ENCODE data around the gene SPNS3.

GRCh38 chr17:4445731-4446130 lies 12.0 kb downstream of the SPNS3 start:
- TF ChIP-seq CTCF (tag by site-specific recombination; IDR thresholded peaks at IDR 0.05) (no peak), PRDM2 (tag by site-specific recombination; IDR thresholded peaks at IDR 0.05; ENCODE audit: borderline replicate concordance) (no peak), ZSCAN23 (tag by site-specific recombination; IDR thresholded peaks at IDR 0.05) (no peak), REST (tag by site-specific recombination; IDR thresholded peaks at IDR 0.05) (no peak), ZNF266 (tag by site-specific recombination; IDR thresholded peaks at IDR 0.05; ENCODE audit: low read depth) (no peak), ZNF777 (tag by site-specific recombination; IDR thresholded peaks at IDR 0.05; ENCODE audit: borderline replicate concordance) (no peak)

All from HEK293 (cell line).